IMR-90 (cell line): ENCODE data around the gene C6. TPM values are rescaled to one million over a fixed set of nuclear protein-coding genes. Genes with fewer than 3 reads are reported as not detected.

ENCODE experiments used
- ATAC-seq: fragments of 200-7000 bp; cut with Tn5 transposase; 2 replicates; pipeline ENCODE4 v1.9.1; 2020; ENCODE audit warnings: low read depth, mild to moderate bottlenecking, moderate library complexity
- BruUV-seq: library from RNA; stranded (reverse); fragments of 400-500 nt; replicated peaks from 2 replicates; lab custom pipeline; 2021; lab: Mats Ljungman, UMichigan
- CTCF ChIA-PET: fragments of 300-600 bp; formaldehyde crosslinking; extraction: SDS; loops from one replicate; lab custom pipeline; 2021; ENCODE audit warnings: antibody characterized with exemption; lab: Yijun Ruan, JAX
- POLR2A ChIA-PET: fragments of 300-600 bp; sonication (Branson Sonifier 250); formaldehyde crosslinking; loops from one replicate; lab custom pipeline; 2022; ENCODE audit warnings: antibody characterized with exemption; ENCODE audit not compliant: unreplicated experiment; lab: Charles Lee
- DNase-seq: peaks from one replicate; pipeline ENCODE4 v3.0.0; 2013
- H2AFZ ChIP-seq: replicated peaks from 2 replicates; pipeline ENCODE3; 2013; ENCODE audit warnings: low read length, mild to moderate bottlenecking; ENCODE audit not compliant: poor library complexity
- H2AK5ac ChIP-seq: 2 replicates; pipeline ENCODE4 v1.6.1; 2013; ENCODE audit warnings: low read depth, low read length, inconsistent platforms
- H2AK9ac ChIP-seq: replicated peaks from 2 replicates; pipeline ENCODE3; 2013; ENCODE audit warnings: mild to moderate bottlenecking, low read depth, low read length, moderate library complexity; ENCODE audit not compliant: poor library complexity
- H2BK120ac ChIP-seq: 2 replicates; pipeline ENCODE4 v1.6.1; 2013; ENCODE audit warnings: low read depth, low read length, inconsistent platforms
- H2BK15ac ChIP-seq: 3 replicates; pipeline ENCODE4 v1.6.1; 2013; ENCODE audit warnings: low read depth, low read length, inconsistent platforms
- H2BK20ac ChIP-seq: 2 replicates; pipeline ENCODE4 v1.6.1; 2013; ENCODE audit warnings: low read depth, mild to moderate bottlenecking, inconsistent platforms, low read length, moderate library complexity
- H2BK5ac ChIP-seq: 2 replicates; pipeline ENCODE4 v1.6.1; 2013; ENCODE audit warnings: mild to moderate bottlenecking, low read depth, low read length, inconsistent platforms; ENCODE audit not compliant: poor library complexity, severe bottlenecking
- H3K14ac ChIP-seq: replicated peaks from 2 replicates; pipeline ENCODE4 v1.6.1; 2013; ENCODE audit warnings: low read depth, low read length, inconsistent platforms
- H3K18ac ChIP-seq: 2 replicates; pipeline ENCODE4 v1.6.1; 2013; ENCODE audit warnings: low read depth, low read length, control low read depth
- H3K23ac ChIP-seq: 2 replicates; pipeline ENCODE4 v1.6.1; 2013; ENCODE audit warnings: low read depth, low read length, inconsistent platforms
- H3K27ac ChIP-seq: 2 replicates; pipeline ENCODE4 v1.5.1; 2013; ENCODE audit warnings: mild to moderate bottlenecking, control low read depth, low read length; ENCODE audit not compliant: insufficient read depth
- H3K27me3 ChIP-seq: 2 replicates; pipeline ENCODE4 v1.6.1; 2013; ENCODE audit warnings: low read length; ENCODE audit not compliant: control insufficient read depth, insufficient read depth
- H3K36me3 ChIP-seq: 2 replicates; pipeline ENCODE4 v1.6.1; 2013; ENCODE audit warnings: low read length, mixed read lengths; ENCODE audit not compliant: control insufficient read depth, insufficient read depth
- H3K4ac ChIP-seq: 2 replicates; pipeline ENCODE4 v1.6.1; 2013; ENCODE audit warnings: low read depth, low read length, inconsistent platforms
- H3K4me1 ChIP-seq: 2 replicates; pipeline ENCODE4 v1.6.1; 2013; ENCODE audit warnings: low read length, mixed read lengths; ENCODE audit not compliant: control insufficient read depth, insufficient read depth
- H3K4me2 ChIP-seq: 2 replicates; pipeline ENCODE4 v1.6.1; 2013; ENCODE audit warnings: low read depth, mild to moderate bottlenecking, control low read depth, low read length, moderate library complexity
- H3K4me3 ChIP-seq: 2 replicates; pipeline ENCODE4 v1.5.1; 2013; ENCODE audit warnings: low read depth, mild to moderate bottlenecking, control low read depth, low read length, moderate library complexity; ENCODE audit not compliant: insufficient read depth
- H3K56ac ChIP-seq: 2 replicates; pipeline ENCODE4 v1.6.1; 2013; ENCODE audit warnings: low read length, inconsistent platforms; ENCODE audit not compliant: insufficient read depth; ENCODE audit errors: extremely low read depth
- H3K79me1 ChIP-seq, 2 experiments: 2 replicates each; pipeline ENCODE4 v1.6.1; 2013; ENCODE audit warnings: low read length in 2 of 2, inconsistent platforms in 1 of 2, low read depth in 1 of 2
- H3K9ac ChIP-seq: 2 replicates; pipeline ENCODE4 v1.6.1; 2013; ENCODE audit warnings: low read depth, low read length, control low read depth
- H3K9me1 ChIP-seq: 2 replicates; pipeline ENCODE4 v1.6.1; 2013; ENCODE audit warnings: low read length, inconsistent platforms; ENCODE audit not compliant: insufficient read depth
- H3K9me3 ChIP-seq: 2 replicates; pipeline ENCODE4 v1.6.1; 2013; ENCODE audit warnings: low read length; ENCODE audit not compliant: control insufficient read depth, insufficient read depth
- H4K20me1 ChIP-seq: 2 replicates; pipeline ENCODE4 v1.6.1; 2013; ENCODE audit warnings: low read length, inconsistent platforms; ENCODE audit not compliant: insufficient read depth
- H4K5ac ChIP-seq: 2 replicates; pipeline ENCODE4 v1.6.1; 2013; ENCODE audit warnings: mild to moderate bottlenecking, low read depth, low read length, control low read depth
- H4K8ac ChIP-seq, 2 experiments: 2 replicates each; pipeline ENCODE4 v1.6.1; 2013; ENCODE audit warnings: low read depth in 2 of 2, low read length in 2 of 2, control low read depth in 1 of 2, inconsistent platforms in 1 of 2
- H4K91ac ChIP-seq: 2 replicates; pipeline ENCODE4 v1.6.1; 2013; ENCODE audit warnings: low read depth, low read length, inconsistent platforms; ENCODE audit not compliant: insufficient read depth
- CHD1 ChIP-seq: IDR thresholded peaks from 2 replicates; pipeline ENCODE4 v1.6.1; 2012; ENCODE audit warnings: low read depth, low read length, improper control_type of control experiment
- FOS ChIP-seq: fragments of 150-350 bp; IDR thresholded peaks from 2 replicates; pipeline ENCODE4 v1.6.1; 2016; ENCODE audit warnings: low read depth, low read length
- MAFK ChIP-seq: IDR thresholded peaks from 2 replicates; pipeline ENCODE4 v1.6.1; 2012; ENCODE audit warnings: low read depth, low read length, improper control_type of control experiment
- NFE2L2 ChIP-seq: fragments of 150-350 bp; IDR thresholded peaks from 2 replicates; pipeline ENCODE4 v1.6.1; 2016; ENCODE audit warnings: low read depth, mild to moderate bottlenecking, low read length
- POLR2A ChIP-seq: IDR thresholded peaks from 2 replicates; pipeline ENCODE4 v1.6.1; 2012; ENCODE audit warnings: mild to moderate bottlenecking, low read depth, low read length
- RAD21 ChIP-seq: IDR thresholded peaks from 2 replicates; pipeline ENCODE4 v1.6.1; 2012; ENCODE audit warnings: low read length, improper control_type of control experiment
- SMC3 ChIP-seq: fragments of 150-350 bp; IDR thresholded peaks from 2 replicates; pipeline ENCODE4 v1.6.1; 2016; ENCODE audit warnings: low read depth, mild to moderate bottlenecking, antibody characterized with exemption, low read length, moderate library complexity
- dilution Hi-C: fragments of 300-500 bp; cut with HindIII; formaldehyde crosslinking; loops from one replicate; pipeline ENCODE4 v1.14.3; 2018; ENCODE audit warnings: low sequenced_read_pairs; ENCODE audit not compliant: unreplicated experiment
- in situ Hi-C: fragments of 300-500 bp; cut with MboI; formaldehyde crosslinking; loops from 3 replicates; pipeline ENCODE4 v1.14.3; 2019; ENCODE audit warnings: low sequenced_read_pairs, inconsistent platforms, mixed read lengths
- intact Hi-C: fragments of 100-400 bp; cut with micrococcal nuclease; formaldehyde crosslinking; loops from 2 replicates; pipeline ENCODE4 v1.10.0; 2022
- polyA plus RNA-seq, 3 experiments: library from polyadenylated mRNA; depleted of rRNA; stranded (reverse); fragments of >200 nt; gene quantifications; 2 replicates each; pipeline ENCODE4 v1.2.3, GENCODE V29; 2012; ENCODE audit warnings: low replicate concordance in 1 of 3
- total RNA-seq: library from RNA; depleted of rRNA; stranded (reverse); fragments of >200 nt; gene quantifications from 2 replicates; pipeline ENCODE4 v1.2.3, GENCODE V29; 2012
- TF ChIP-seq, protein P1 (sequence below): conservative IDR thresholded peaks from 2 replicates; pipeline ENCODE4 v1.5.1; 2012; ENCODE audit warnings: mild to moderate bottlenecking, low read depth, low read length, improper control_type of control experiment
- TF ChIP-seq, protein P2 (sequence below): fragments of 150-350 bp; IDR thresholded peaks from 2 replicates; pipeline ENCODE4 v1.6.1; 2016; ENCODE audit warnings: low read depth, mild to moderate bottlenecking, low read length, moderate library complexity, borderline replicate concordance

Gene C6
- total and polyA plus RNA-seq, 2 of the 4 experiments (the other 2 are of a cell fraction): 0.05 to 0.18 TPM

DNA sequence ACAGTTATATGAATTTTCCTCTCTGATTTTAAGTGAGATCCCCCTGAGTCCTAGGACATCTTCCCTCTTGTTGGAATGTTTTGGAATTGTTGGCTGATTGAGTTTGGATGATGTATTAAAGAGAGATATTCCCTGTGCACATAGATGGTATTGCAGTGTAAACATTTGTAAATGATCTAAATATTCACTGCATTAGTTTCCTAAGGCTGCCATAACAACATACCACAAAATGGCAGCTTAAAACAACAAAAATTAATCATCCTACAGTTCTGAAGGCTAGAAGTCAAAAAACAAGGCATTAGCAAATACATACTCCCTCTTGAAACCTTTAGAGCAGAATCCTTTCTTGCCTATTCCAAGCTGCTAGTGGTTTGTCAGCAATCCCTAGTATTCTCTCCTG lies 104.1 kb downstream of the C6 start:
- peaks cover 22% of the 10 kb centered on the region for H3K4me1 ChIP-seq
- no peak overlapping the region for H3K9ac ChIP-seq
- H2AK5ac ChIP-seq: no peak overlapping the region
- peaks cover 2% of the 10 kb centered on the region for H3K9me3 ChIP-seq
- peak overlapping the region; percentile 93 for H2BK120ac ChIP-seq
- peak overlapping the region; percentile 95 for H2BK20ac ChIP-seq
- dilution Hi-C loops: no loop called here
- no peaks in the 10 kb centered on the region for H3K36me3 ChIP-seq
- H3K4ac ChIP-seq: peak overlapping the region; percentile 86; the same call in 1 of the 2 replicates
- BruUV-seq: no TSS peak
- H2AK9ac ChIP-seq: no peak overlapping the region
- peak overlapping the region; percentile 30; the same call in 1 of the 2 replicates for H3K18ac ChIP-seq
- peak overlapping the region; percentile 46; the same call in 1 of the 2 replicates for H3K56ac ChIP-seq
- DNase-seq: peak; percentile 78
- H3K79me1 ChIP-seq: peaks cover 0 to 6% of the 10 kb centered on the region in 2 experiments; a peak in 1 of 4 replicates
- peak overlapping the region; percentile 10; the same call in 1 of the 2 replicates for H3K4me2 ChIP-seq
- peak overlapping the region in 1 of 2 experiments; percentile 66; a peak in 2 of 4 replicates for H4K8ac ChIP-seq
- H4K20me1 ChIP-seq: no peaks in the 10 kb centered on the region
- POLR2A ChIA-PET: interaction anchor here (0.6 kb wide), 1 partner anchor 130 kb away, joined by 4 read pairs; no protein-coding TSS in a partner anchor
- no peaks in the 10 kb centered on the region for H3K27me3 ChIP-seq
- TF ChIP-seq NFE2L2: no peak
- TF ChIP-seq CHD1: no peak
- TF ChIP-seq POLR2A: no peak
- TF ChIP-seq MAFK: no peak
- no peak for TF ChIP-seq SMC3
- TF ChIP-seq RAD21: no peak
- TF ChIP-seq, protein P1, sequence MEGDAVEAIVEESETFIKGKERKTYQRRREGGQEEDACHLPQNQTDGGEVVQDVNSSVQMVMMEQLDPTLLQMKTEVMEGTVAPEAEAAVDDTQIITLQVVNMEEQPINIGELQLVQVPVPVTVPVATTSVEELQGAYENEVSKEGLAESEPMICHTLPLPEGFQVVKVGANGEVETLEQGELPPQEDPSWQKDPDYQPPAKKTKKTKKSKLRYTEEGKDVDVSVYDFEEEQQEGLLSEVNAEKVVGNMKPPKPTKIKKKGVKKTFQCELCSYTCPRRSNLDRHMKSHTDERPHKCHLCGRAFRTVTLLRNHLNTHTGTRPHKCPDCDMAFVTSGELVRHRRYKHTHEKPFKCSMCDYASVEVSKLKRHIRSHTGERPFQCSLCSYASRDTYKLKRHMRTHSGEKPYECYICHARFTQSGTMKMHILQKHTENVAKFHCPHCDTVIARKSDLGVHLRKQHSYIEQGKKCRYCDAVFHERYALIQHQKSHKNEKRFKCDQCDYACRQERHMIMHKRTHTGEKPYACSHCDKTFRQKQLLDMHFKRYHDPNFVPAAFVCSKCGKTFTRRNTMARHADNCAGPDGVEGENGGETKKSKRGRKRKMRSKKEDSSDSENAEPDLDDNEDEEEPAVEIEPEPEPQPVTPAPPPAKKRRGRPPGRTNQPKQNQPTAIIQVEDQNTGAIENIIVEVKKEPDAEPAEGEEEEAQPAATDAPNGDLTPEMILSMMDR: no peak
- TF ChIP-seq, protein P2, sequence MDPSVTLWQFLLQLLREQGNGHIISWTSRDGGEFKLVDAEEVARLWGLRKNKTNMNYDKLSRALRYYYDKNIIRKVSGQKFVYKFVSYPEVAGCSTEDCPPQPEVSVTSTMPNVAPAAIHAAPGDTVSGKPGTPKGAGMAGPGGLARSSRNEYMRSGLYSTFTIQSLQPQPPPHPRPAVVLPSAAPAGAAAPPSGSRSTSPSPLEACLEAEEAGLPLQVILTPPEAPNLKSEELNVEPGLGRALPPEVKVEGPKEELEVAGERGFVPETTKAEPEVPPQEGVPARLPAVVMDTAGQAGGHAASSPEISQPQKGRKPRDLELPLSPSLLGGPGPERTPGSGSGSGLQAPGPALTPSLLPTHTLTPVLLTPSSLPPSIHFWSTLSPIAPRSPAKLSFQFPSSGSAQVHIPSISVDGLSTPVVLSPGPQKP: no peak
- TF ChIP-seq FOS: no peak
- H2BK15ac ChIP-seq: no peak overlapping the region
- H3K14ac ChIP-seq: peak overlapping the region; percentile 86; the same call in 1 of the 2 replicates
- H2AFZ ChIP-seq: no peak overlapping the region
- peak overlapping the region; percentile 97 for H2BK5ac ChIP-seq
- H4K5ac ChIP-seq: peak overlapping the region; percentile 74; the same call in 1 of the 2 replicates
- no peak overlapping the region for H3K27ac ChIP-seq
- in situ Hi-C loops: no loop called here
- peak; percentile 68 for ATAC-seq
- H3K4me3 ChIP-seq: no peak overlapping the region
- H4K91ac ChIP-seq: peak overlapping the region; percentile 81; the same call in 1 of the 2 replicates
- intact Hi-C loops: no loop called here
- peak overlapping the region; percentile 86; the same call in 1 of the 2 replicates for H3K23ac ChIP-seq
- CTCF ChIA-PET: interaction anchor here (0.6 kb wide), 1 partner anchor 509 kb away, joined by 3 read pairs; no protein-coding TSS in a partner anchor
- peaks cover 8% of the 10 kb centered on the region for H3K9me1 ChIP-seq
